ENCODE data around the gene CNTNAP2. TPM values are rescaled to one million over a fixed set of nuclear protein-coding genes. Genes with fewer than 3 reads are reported as not detected.

Gene CNTNAP2
- total and polyA plus RNA-seq, 2 experiments from 2014 or later: not detected

DNA sequence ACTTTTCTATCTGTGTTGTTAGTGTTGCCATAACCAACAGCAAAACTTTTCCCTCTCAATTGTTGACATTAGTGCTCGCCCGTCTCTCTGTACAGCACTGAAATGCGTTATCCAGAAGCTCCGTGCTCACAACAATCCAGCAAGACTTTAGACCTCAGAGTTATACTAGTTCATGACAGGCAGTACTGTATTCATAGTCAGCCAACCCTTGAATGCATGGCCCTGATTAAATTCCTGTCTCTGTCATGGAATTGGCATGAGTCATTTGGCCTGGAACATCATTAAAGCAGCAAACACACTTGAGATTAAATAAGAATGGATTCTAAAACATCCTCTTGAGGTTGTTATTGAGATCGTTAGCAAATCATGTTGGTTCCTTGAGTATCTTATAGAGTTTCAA, 2068.4 kb downstream of the CNTNAP2 start:
- H4K20me1 ChIP-seq (ENCODE audit: insufficient read depth): no peaks in the 10 kb centered on the region
- no peaks in the 10 kb centered on the region for H3K9me2 ChIP-seq (ENCODE audit: insufficient read depth)
- H3K36me3 ChIP-seq (ENCODE audit: low read depth): no peaks in the 10 kb centered on the region
- no peaks in the 10 kb centered on the region for H3K4me1 ChIP-seq (ENCODE audit: insufficient read depth)
- H3K4me2 ChIP-seq (ENCODE audit: unreplicated experiment): no peak overlapping the region
- H2AFZ ChIP-seq: no peak overlapping the region
- WGBS, 2 experiments (ENCODE audit: low coverage in 1 of 2, low lambda C conversion rate in 2 of 2, missing lambda C conversion rate in 2 of 2): 1 to 2% methylated on average over 5 of the region's 5 CpGs
- H3K27me3 ChIP-seq (replicated peaks; ENCODE audit: insufficient read depth): no peaks in the 10 kb centered on the region
- no peaks in the 10 kb centered on the region for H3F3A ChIP-seq (ENCODE audit: insufficient read depth)
- no peak for TF ChIP-seq EZH2 (IDR thresholded peaks at IDR 0.05; ENCODE audit: insufficient read depth, poor library complexity, severe bottlenecking)
- TF ChIP-seq EZH2phosphoT487 (IDR thresholded peaks at IDR 0.05; ENCODE audit: insufficient read depth, low read depth): no peak
- in situ Hi-C loops (cut with MboI): no loop called here
- H3K4me3 ChIP-seq: no peak overlapping the region
- H3K27ac ChIP-seq: no peak overlapping the region
- no peak for DNase-seq
- H3K79me2 ChIP-seq (ENCODE audit: insufficient read depth): no peaks in the 10 kb centered on the region
- H3K9ac ChIP-seq: no peak overlapping the region
- H3K9me3 ChIP-seq (ENCODE audit: low read depth): no peaks in the 10 kb centered on the region

DNA sequence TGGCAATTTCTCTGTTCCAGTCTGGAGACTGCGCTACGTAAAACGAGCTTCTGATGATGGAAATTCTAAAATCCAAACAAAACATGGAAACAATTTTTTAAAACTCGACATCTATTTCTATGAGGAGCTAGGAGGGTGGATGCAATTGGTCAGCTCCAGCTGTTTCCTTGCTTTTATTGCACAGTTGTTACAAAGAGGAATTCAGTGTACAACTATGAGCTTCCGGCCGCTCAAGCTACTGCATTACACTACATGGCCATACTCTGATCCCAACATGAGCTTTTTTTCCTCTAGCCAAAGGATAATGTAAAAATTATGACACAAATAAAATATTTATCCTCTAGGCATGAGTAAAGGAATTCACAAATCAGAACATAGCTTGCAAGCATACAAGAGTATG, 2070.9 kb downstream of the CNTNAP2 start:
- H3K9ac ChIP-seq: no peak overlapping the region
- H3K9me2 ChIP-seq (ENCODE audit: insufficient read depth): no peaks in the 10 kb centered on the region
- 36% methylated on average over 6 of the region's 6 CpGs for WGBS, 2 experiments (ENCODE audit: low coverage in 1 of 2, low lambda C conversion rate in 2 of 2, missing lambda C conversion rate in 2 of 2)
- no peaks in the 10 kb centered on the region for H3K79me2 ChIP-seq (ENCODE audit: insufficient read depth)
- H3K27ac ChIP-seq: no peak overlapping the region
- H4K20me1 ChIP-seq (ENCODE audit: insufficient read depth): no peaks in the 10 kb centered on the region
- H3K4me3 ChIP-seq: no peak overlapping the region
- H2AFZ ChIP-seq: no peak overlapping the region
- H3K9me3 ChIP-seq (ENCODE audit: low read depth): no peaks in the 10 kb centered on the region
- no peaks in the 10 kb centered on the region for H3K36me3 ChIP-seq (ENCODE audit: low read depth)
- H3K4me2 ChIP-seq (ENCODE audit: unreplicated experiment): no peak overlapping the region
- no peaks in the 10 kb centered on the region for H3K27me3 ChIP-seq (replicated peaks; ENCODE audit: insufficient read depth)
- TF ChIP-seq EZH2phosphoT487 (IDR thresholded peaks at IDR 0.05; ENCODE audit: insufficient read depth, low read depth) (no peak), EZH2 (IDR thresholded peaks at IDR 0.05; ENCODE audit: insufficient read depth, poor library complexity, severe bottlenecking) (no peak)
- H3F3A ChIP-seq (ENCODE audit: insufficient read depth): no peaks in the 10 kb centered on the region
- no peaks in the 10 kb centered on the region for H3K4me1 ChIP-seq (ENCODE audit: insufficient read depth)
- DNase-seq: no peak
- in situ Hi-C loops (cut with MboI): no loop called here

- Histone ChIP-seq H3K36me3 (ENCODE audit: low read depth) (no peaks in the 10 kb centered on the region), H3K4me1 (ENCODE audit: insufficient read depth) (no peaks in the 10 kb centered on the region), H3K4me3 (no peak overlapping the region), H3K9ac (no peak overlapping the region), H3K27ac (no peak overlapping the region), H2AFZ (no peak overlapping the region), H3F3A (ENCODE audit: insufficient read depth) (no peaks in the 10 kb centered on the region), H4K20me1 (ENCODE audit: insufficient read depth) (no peaks in the 10 kb centered on the region), H3K9me2 (ENCODE audit: insufficient read depth) (no peaks in the 10 kb centered on the region), H3K4me2 (ENCODE audit: unreplicated experiment) (no peak overlapping the region), H3K27me3 (replicated peaks; ENCODE audit: insufficient read depth) (no peaks in the 10 kb centered on the region), H3K79me2 (ENCODE audit: insufficient read depth) (no peaks in the 10 kb centered on the region), H3K9me3 (ENCODE audit: low read depth) (no peaks in the 10 kb centered on the region)
- whole genome bisulfite sequencing, 2 experiments (ENCODE audit: low coverage in 1 of 2, low lambda C conversion rate in 2 of 2, missing lambda C conversion rate in 2 of 2): 6 to 11% methylated on average over 1 of the region's 1 CpG
- TF ChIP-seq EZH2 (IDR thresholded peaks at IDR 0.05; ENCODE audit: insufficient read depth, poor library complexity, severe bottlenecking): no peak
- in situ Hi-C loops (cut with MboI): no loop called here
- DNase-seq: no peak
These were observed 2074.9 kb downstream of the CNTNAP2 start for GRCh38 chr7:148191391-148192065.

DNA sequence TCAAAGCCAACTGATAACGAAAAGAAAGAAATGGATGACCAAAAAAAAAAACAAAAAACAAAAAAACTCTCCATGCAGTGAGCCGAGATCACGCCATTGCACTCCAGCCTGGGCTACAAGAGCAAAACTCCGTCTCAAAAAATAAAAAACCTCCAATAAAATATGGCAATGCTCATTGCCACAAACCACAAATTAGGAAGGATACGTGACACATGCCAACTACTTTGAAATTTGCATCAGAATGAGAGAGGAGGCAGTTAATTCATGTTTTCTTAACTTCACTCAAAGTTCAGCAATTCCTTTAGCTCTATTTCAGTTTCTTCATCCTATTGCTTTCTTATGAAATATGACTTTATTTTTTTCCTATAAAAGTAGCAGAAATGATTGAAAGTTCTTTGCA, 2075.9 kb downstream of the CNTNAP2 start:
- Histone ChIP-seq H3K4me1 (ENCODE audit: insufficient read depth) (no peaks in the 10 kb centered on the region), H3F3A (ENCODE audit: insufficient read depth) (no peaks in the 10 kb centered on the region), H3K9ac (no peak overlapping the region), H3K27ac (no peak overlapping the region), H3K79me2 (ENCODE audit: insufficient read depth) (no peaks in the 10 kb centered on the region), H3K9me3 (ENCODE audit: low read depth) (no peaks in the 10 kb centered on the region), H3K4me2 (ENCODE audit: unreplicated experiment) (no peak overlapping the region), H3K36me3 (ENCODE audit: low read depth) (no peaks in the 10 kb centered on the region), H3K27me3 (replicated peaks; ENCODE audit: insufficient read depth) (no peaks in the 10 kb centered on the region), H3K9me2 (ENCODE audit: insufficient read depth) (no peaks in the 10 kb centered on the region), H4K20me1 (ENCODE audit: insufficient read depth) (no peaks in the 10 kb centered on the region), H2AFZ (no peak overlapping the region), H3K4me3 (no peak overlapping the region)
- no peak for DNase-seq
- in situ Hi-C loops (cut with MboI): no loop called here
- no peak for TF ChIP-seq EZH2phosphoT487 (IDR thresholded peaks at IDR 0.05; ENCODE audit: insufficient read depth, low read depth)
- no peak for TF ChIP-seq EZH2 (IDR thresholded peaks at IDR 0.05; ENCODE audit: insufficient read depth, poor library complexity, severe bottlenecking)
- 8 to 12% methylated on average over 5 of the region's 5 CpGs for WGBS, 2 experiments (ENCODE audit: low coverage in 1 of 2, low lambda C conversion rate in 2 of 2, missing lambda C conversion rate in 2 of 2)

DNA sequence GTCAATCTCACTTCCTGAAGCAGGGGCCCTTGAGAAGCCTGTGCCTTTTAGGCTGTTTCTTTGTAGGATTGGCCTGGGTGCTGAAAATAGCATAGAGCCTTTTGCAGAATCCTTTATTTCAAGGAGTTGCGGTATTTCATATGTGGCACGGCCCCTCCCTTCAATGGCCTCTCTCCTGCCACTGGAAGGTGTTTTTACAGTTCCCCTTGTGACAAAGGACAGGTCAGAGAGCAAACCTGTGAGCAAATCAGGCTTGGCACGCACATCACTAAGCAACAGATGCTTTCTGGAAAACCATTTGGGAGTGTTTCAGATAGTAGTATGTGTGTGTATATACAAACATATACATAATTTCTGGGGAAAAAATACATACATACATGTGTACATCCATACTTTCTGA, 2085.4 kb downstream of the CNTNAP2 start:
- Histone ChIP-seq H3K4me1 (ENCODE audit: insufficient read depth) (no peaks in the 10 kb centered on the region), H3K9ac (no peak overlapping the region), H3K4me3 (no peak overlapping the region), H3K27ac (no peak overlapping the region), H3F3A (ENCODE audit: insufficient read depth) (no peaks in the 10 kb centered on the region), H3K9me2 (ENCODE audit: insufficient read depth) (no peaks in the 10 kb centered on the region), H3K27me3 (replicated peaks; ENCODE audit: insufficient read depth) (no peaks in the 10 kb centered on the region), H3K9me3 (ENCODE audit: low read depth) (no peaks in the 10 kb centered on the region), H4K20me1 (ENCODE audit: insufficient read depth) (no peaks in the 10 kb centered on the region), H3K36me3 (ENCODE audit: low read depth) (no peaks in the 10 kb centered on the region), H3K79me2 (ENCODE audit: insufficient read depth) (no peaks in the 10 kb centered on the region), H2AFZ (no peak overlapping the region), H3K4me2 (ENCODE audit: unreplicated experiment) (no peak overlapping the region)
- no peak for DNase-seq
- TF ChIP-seq EZH2phosphoT487 (IDR thresholded peaks at IDR 0.05; ENCODE audit: insufficient read depth, low read depth) (no peak), EZH2 (IDR thresholded peaks at IDR 0.05; ENCODE audit: insufficient read depth, poor library complexity, severe bottlenecking) (no peak)
- in situ Hi-C loops (cut with MboI): no loop called here
- 17 to 20% methylated on average over 3 of the region's 3 CpGs for WGBS, 2 experiments (ENCODE audit: low coverage in 1 of 2, low lambda C conversion rate in 2 of 2, missing lambda C conversion rate in 2 of 2)

All from GM23248 (cell line).